Natural killer cell (primary cell): ENCODE data around the gene CCL8. TPM values are rescaled to one million over a fixed set of nuclear protein-coding genes. Genes with fewer than 3 reads are reported as not detected.
A peak's percentile ranks its signal among the peaks of the same experiment; 100 is the strongest.

ENCODE experiments used
- ATAC-seq, 3 donors: fragments of 150-1000 bp in 2 of 3; fragments of 200-7000 bp in 1 of 3; cut with Tn5 transposase; 1 replicate in 1 of 3; 2 replicates in 2 of 3; pipeline ENCODE4 v1.10.0; 2021; ENCODE audit warnings: mild to moderate bottlenecking in 2 of 3, moderate library complexity in 2 of 3
- DNase-seq, 2 donors: peaks; one replicate each; pipeline versions ENCODE4 v3.0.0 to v3.0.0-alpha.2; 2013 to 2021; ENCODE audit warnings: mixed read lengths in 1 of 2
- H3K27ac ChIP-seq: one replicate; pipeline ENCODE4 v1.5.1; 2013; ENCODE audit warnings: mild to moderate bottlenecking, low read length
- H3K27me3 ChIP-seq: one replicate; pipeline ENCODE4 v1.6.1; 2013; ENCODE audit warnings: low read length; ENCODE audit not compliant: control insufficient read depth, insufficient read depth
- H3K36me3 ChIP-seq: one replicate; pipeline ENCODE4 v1.6.1; 2013; ENCODE audit warnings: low read length; ENCODE audit not compliant: control insufficient read depth, insufficient read depth
- H3K4me1 ChIP-seq: one replicate; pipeline ENCODE4 v1.6.1; 2013; ENCODE audit warnings: low read length; ENCODE audit not compliant: control insufficient read depth, insufficient read depth
- H3K4me3 ChIP-seq: one replicate; pipeline ENCODE4 v1.5.1; 2013; ENCODE audit warnings: low read length
- H3K9me3 ChIP-seq: one replicate; pipeline ENCODE4 v1.6.1; 2013; ENCODE audit warnings: low read length; ENCODE audit not compliant: control insufficient read depth, insufficient read depth
- H3K27ac Mint-ChIP-seq, 2 donors: one replicate each; pipeline ENCODE4 v1.8.0; 2022; ENCODE audit warnings: mild to moderate bottlenecking in 2 of 2, mixed read lengths in 2 of 2, moderate library complexity in 1 of 2
- H3K27me3 Mint-ChIP-seq, 2 donors: one replicate each; pipeline ENCODE4 v1.8.0; 2022; ENCODE audit warnings: low read depth in 2 of 2, mixed read lengths in 2 of 2
- H3K36me3 Mint-ChIP-seq: one replicate; pipeline ENCODE4 v1.8.0; 2022; ENCODE audit warnings: mixed read lengths
- H3K4me1 Mint-ChIP-seq, 2 donors: one replicate each; pipeline ENCODE4 v1.8.0; 2022; ENCODE audit warnings: mixed read lengths in 2 of 2
- H3K4me3 Mint-ChIP-seq: one replicate; pipeline ENCODE4 v1.8.0; 2022; ENCODE audit warnings: mild to moderate bottlenecking, moderate library complexity, mixed read lengths
- H3K9me3 Mint-ChIP-seq, 2 donors: one replicate each; pipeline ENCODE4 v1.8.0; 2022; ENCODE audit warnings: mixed read lengths in 2 of 2
- CTCF ChIP-seq: fragments of 200-600 bp; IDR thresholded peaks from one replicate; pipeline ENCODE4 v1.8.0; 2022; ENCODE audit warnings: antibody characterized with exemption
- WGBS: methylation state at CpG from one replicate; pipeline ENCODE4 v1.1.7; 2013; ENCODE audit warnings: missing lambda C conversion rate; ENCODE audit not compliant: insufficient coverage; 5-methylcytosine and 5-hydroxymethylcytosine counted together
- intact Hi-C: fragments of 100-400 bp; cut with micrococcal nuclease; formaldehyde crosslinking; loops from one replicate; pipeline ENCODE4 v1.14.2; 2022
- total RNA-seq, 4 donors: library from RNA; stranded (reverse); fragments of 120-200 nt in 1 of 4; gene quantifications; one replicate each; pipeline versions ENCODE4 v1.2.3 to v1.2.4, GENCODE V29; 2013 to 2022

CCL8 gene
- total RNA-seq, 3 donors from 2014 or later (not counting 1 experiment from before 2014, with no cell fraction given): not detected

- H3K4me1 ChIP-seq: peaks cover 7% of the 10 kb centered on the region
- Mint-ChIP-seq H3K9me3 (no peaks in the 10 kb centered on the region), H3K27me3 (peaks cover 7% of the 10 kb centered on the region in 2 donors), H3K4me3 (no peak overlapping the region), H3K36me3 (no peaks in the 10 kb centered on the region), H3K4me1 (peaks cover 0 to 6% of the 10 kb centered on the region in 2 donors), H3K27ac (no peak overlapping the region)
- no peak overlapping the region for H3K4me3 ChIP-seq
- no peaks in the 10 kb centered on the region for H3K36me3 ChIP-seq
- ATAC-seq: no peak
- H3K9me3 ChIP-seq: no peaks in the 10 kb centered on the region
- DNase-seq: no peak
- no peak overlapping the region for H3K27ac ChIP-seq
- no peaks in the 10 kb centered on the region for H3K27me3 ChIP-seq
- 23% methylated on average over 7 of the region's 11 CpGs for WGBS
- intact Hi-C loops: loop anchor here (5.0 kb wide), 1 partner anchor 158 kb away; no protein-coding TSS in a partner anchor
- TF ChIP-seq CTCF: no peak
Measured at GRCh38 chr17:34360601-34361270, 41.5 kb downstream of the CCL8 start.

- Histone ChIP-seq H3K4me3 (no peak overlapping the region), H3K9me3 (no peaks in the 10 kb centered on the region), H3K36me3 (no peaks in the 10 kb centered on the region), H3K4me1 (peaks cover 9% of the 10 kb centered on the region), H3K27me3 (no peaks in the 10 kb centered on the region), H3K27ac (no peak overlapping the region)
- DNase-seq (peak; percentile 27 to 70), ATAC-seq (peak; percentile 50 to 82 (median 64))
- H3K4me1 Mint-ChIP-seq: peaks cover 0 to 7% of the 10 kb centered on the region in 2 donors
- H3K4me3 Mint-ChIP-seq: no peak overlapping the region
- H3K27me3 Mint-ChIP-seq: peaks cover 7% of the 10 kb centered on the region in 2 donors
- H3K9me3 Mint-ChIP-seq: no peaks in the 10 kb centered on the region
- H3K36me3 Mint-ChIP-seq: no peaks in the 10 kb centered on the region
- peak; percentile 30 for TF ChIP-seq CTCF
- H3K27ac Mint-ChIP-seq: no peak overlapping the region
- intact Hi-C loops: loop anchor here (5.0 kb wide), 1 partner anchor 159 kb away; no protein-coding TSS in a partner anchor
- WGBS: 42% methylated on average over 8 of the region's 8 CpGs
Measured at GRCh38 chr17:34361478-34362061, 42.3 kb downstream of the CCL8 start.

DNA sequence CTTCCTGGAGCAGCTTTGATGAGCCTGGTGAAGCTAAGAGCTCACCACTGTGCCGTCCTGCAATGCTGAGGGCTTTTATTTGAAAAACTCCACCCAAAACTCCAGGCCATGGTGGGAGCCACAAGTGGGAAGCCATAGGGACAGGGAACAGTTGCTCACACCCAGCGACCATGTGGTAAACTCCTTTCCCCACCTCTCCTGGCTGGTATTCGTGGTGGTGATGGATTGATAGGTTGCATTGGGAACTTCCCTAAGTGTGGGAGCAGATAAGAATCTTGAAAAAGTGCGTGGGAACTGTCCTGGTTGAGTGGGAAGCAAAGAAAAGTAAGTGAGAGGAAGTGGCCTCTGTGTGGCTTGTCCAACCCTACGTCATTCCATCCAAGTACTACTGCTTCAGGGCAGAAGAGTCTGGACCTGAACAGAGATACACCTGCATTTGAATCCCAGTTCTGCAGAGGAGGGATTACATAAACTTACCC lies 44.0 kb downstream of the CCL8 start, which contains the start of gene CCL1:
CCL1 (minus strand) TSS at position 51 of the 479 bp plus-strand sequence. CDS start 72 bp downstream, outside the sequence.
- 40% methylated on average over 3 of the region's 5 CpGs for WGBS
- Histone ChIP-seq H3K27me3 (no peaks in the 10 kb centered on the region), H3K27ac (no peak within 1 kb of the TSS), H3K9me3 (no peaks in the 10 kb centered on the region), H3K4me1 (peaks cover 17% of the 10 kb centered on the region), H3K4me3 (no peak within 1 kb of the TSS), H3K36me3 (no peaks in the 10 kb centered on the region)
- ATAC-seq (no peak), DNase-seq (no peak)
- Mint-ChIP-seq H3K4me3 (no peak within 1 kb of the TSS), H3K27ac (no peak within 1 kb of the TSS), H3K27me3 (peaks cover 7% of the 10 kb centered on the region in 2 donors), H3K4me1 (peaks cover 0 to 7% of the 10 kb centered on the region in 2 donors), H3K9me3 (no peaks in the 10 kb centered on the region), H3K36me3 (no peaks in the 10 kb centered on the region)
- intact Hi-C loops: loop anchor here (5.0 kb wide), 1 partner anchor 161 kb away; no protein-coding TSS in a partner anchor
- no peak for TF ChIP-seq CTCF
